Panc1 (cell line): ENCODE data around the gene ARFRP1.

Source experiments
- SIN3A ChIP-seq: IDR thresholded peaks from 2 replicates; pipeline ENCODE4 v1.6.1; 2012; ENCODE audit warnings: low read depth, mild to moderate bottlenecking, low read length, moderate library complexity, borderline replicate concordance; ENCODE audit not compliant: insufficient read depth
- TF ChIP-seq, protein P1 (sequence below): fragments of 450-650 bp; IDR thresholded peaks from 2 replicates; pipeline ENCODE4 v1.5.1; 2017; ENCODE audit warnings: mild to moderate bottlenecking

DNA sequence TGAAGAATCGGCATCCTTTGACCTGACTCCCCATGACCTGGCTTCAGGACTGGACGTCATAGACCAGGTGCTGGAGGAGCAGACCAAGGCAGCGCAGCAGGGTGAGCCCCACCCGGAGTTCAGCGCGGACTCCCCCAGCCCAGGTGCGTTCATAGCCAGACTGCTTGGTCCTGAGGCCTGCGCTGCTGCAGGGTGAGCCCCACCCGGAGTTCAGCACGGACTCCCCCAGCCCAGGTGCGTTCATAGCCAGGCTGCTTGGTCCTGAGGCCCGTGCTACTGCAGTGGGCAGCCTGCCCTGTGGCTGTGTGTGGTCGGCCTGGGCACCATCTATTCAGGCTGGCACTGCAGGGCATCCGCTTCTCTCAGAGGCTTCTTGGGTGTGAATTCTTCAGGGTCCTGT, 33.8 kb downstream of the ARFRP1 start:
- TF ChIP-seq, protein P1, sequence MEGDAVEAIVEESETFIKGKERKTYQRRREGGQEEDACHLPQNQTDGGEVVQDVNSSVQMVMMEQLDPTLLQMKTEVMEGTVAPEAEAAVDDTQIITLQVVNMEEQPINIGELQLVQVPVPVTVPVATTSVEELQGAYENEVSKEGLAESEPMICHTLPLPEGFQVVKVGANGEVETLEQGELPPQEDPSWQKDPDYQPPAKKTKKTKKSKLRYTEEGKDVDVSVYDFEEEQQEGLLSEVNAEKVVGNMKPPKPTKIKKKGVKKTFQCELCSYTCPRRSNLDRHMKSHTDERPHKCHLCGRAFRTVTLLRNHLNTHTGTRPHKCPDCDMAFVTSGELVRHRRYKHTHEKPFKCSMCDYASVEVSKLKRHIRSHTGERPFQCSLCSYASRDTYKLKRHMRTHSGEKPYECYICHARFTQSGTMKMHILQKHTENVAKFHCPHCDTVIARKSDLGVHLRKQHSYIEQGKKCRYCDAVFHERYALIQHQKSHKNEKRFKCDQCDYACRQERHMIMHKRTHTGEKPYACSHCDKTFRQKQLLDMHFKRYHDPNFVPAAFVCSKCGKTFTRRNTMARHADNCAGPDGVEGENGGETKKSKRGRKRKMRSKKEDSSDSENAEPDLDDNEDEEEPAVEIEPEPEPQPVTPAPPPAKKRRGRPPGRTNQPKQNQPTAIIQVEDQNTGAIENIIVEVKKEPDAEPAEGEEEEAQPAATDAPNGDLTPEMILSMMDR, result no peak
- TF ChIP-seq SIN3A, result no peak
